Fibroblast of lung (primary cell): Measurements from ENCODE around the gene TNS3. TPM values are rescaled to one million over a fixed set of nuclear protein-coding genes. Genes with fewer than 3 reads are reported as not detected.

Experiments used
- DNase-seq, 2 donors: peaks; one replicate each; pipeline versions ENCODE4 v3.0.0 to v3.0.0-alpha.2; 2010; ENCODE audit warnings: low read depth in 2 of 2
- H2AFZ ChIP-seq: 2 replicates; pipeline ENCODE4 v1.5.1; 2012; ENCODE audit warnings: low read length, control low read depth, inconsistent platforms
- H3K27ac ChIP-seq: 2 replicates; pipeline ENCODE4 v1.5.1; 2011; ENCODE audit warnings: low read length, control low read depth; ENCODE audit not compliant: insufficient read depth
- H3K27me3 ChIP-seq: 2 replicates; pipeline ENCODE4 v1.5.1; 2011; ENCODE audit warnings: mild to moderate bottlenecking, low read length; ENCODE audit not compliant: control insufficient read depth, insufficient read depth
- H3K36me3 ChIP-seq: 2 replicates; pipeline ENCODE4 v1.5.1; 2011; ENCODE audit warnings: low read length; ENCODE audit not compliant: control insufficient read depth, insufficient read depth
- H3K4me1 ChIP-seq: 2 replicates; pipeline ENCODE4 v1.5.1; 2011; ENCODE audit warnings: low read length; ENCODE audit not compliant: control insufficient read depth, insufficient read depth; ENCODE audit errors: extremely low read depth
- H3K4me2 ChIP-seq: 2 replicates; pipeline ENCODE4 v1.5.1; 2011; ENCODE audit warnings: low read length, control low read depth; ENCODE audit not compliant: insufficient read depth; ENCODE audit errors: extremely low read depth
- H3K4me3 ChIP-seq, 4 experiments: fragments of 200-600 bp in 1 of 4; sonication (generic) in 1 of 4; replicated peaks in 1 of 4; 2 replicates each; pipeline ENCODE4 v1.5.1; 2011 to 2016; ENCODE audit warnings: low read length in 4 of 4, low read depth in 3 of 4, mild to moderate bottlenecking in 3 of 4, control low read depth in 2 of 4, inconsistent platforms in 1 of 4, mixed read lengths in 1 of 4; ENCODE audit not compliant: insufficient read depth in 1 of 4; ENCODE audit errors: control extremely low read depth in 1 of 4
- H3K79me2 ChIP-seq: 2 replicates; pipeline ENCODE4 v1.5.1; 2012; ENCODE audit warnings: mild to moderate bottlenecking, low read length, inconsistent platforms; ENCODE audit not compliant: control insufficient read depth, insufficient read depth
- H3K9ac ChIP-seq: 2 replicates; pipeline ENCODE4 v1.5.1; 2011; ENCODE audit warnings: mild to moderate bottlenecking, low read length, control low read depth; ENCODE audit not compliant: insufficient read depth
- H3K9me3 ChIP-seq: 2 replicates; pipeline ENCODE4 v1.5.1; 2012; ENCODE audit warnings: low read depth, low read length; ENCODE audit not compliant: control insufficient read depth, insufficient read depth
- H4K20me1 ChIP-seq: 2 replicates; pipeline ENCODE4 v1.5.1; 2011; ENCODE audit warnings: low read length; ENCODE audit not compliant: control insufficient read depth, insufficient read depth; ENCODE audit errors: extremely low read depth
- EZH2 ChIP-seq: IDR thresholded peaks from 2 replicates; pipeline ENCODE4 v1.5.1; 2012; ENCODE audit warnings: low read length, control low read depth, mild to moderate bottlenecking; ENCODE audit errors: missing control alignments
- polyA plus RNA-seq, 2 donors: library from polyadenylated mRNA; depleted of rRNA in 1 of 2; stranded (reverse) in 1 of 2; unstranded in 1 of 2; fragments of >200 nt; gene quantifications; 2 replicates each; pipeline ENCODE4 v1.2.1, GENCODE V29; 2011 to 2012; ENCODE audit warnings: missing spikeins in 1 of 2
- total RNA-seq: library from RNA; depleted of rRNA; stranded (reverse); fragments of >200 nt; gene quantifications from 2 replicates; pipeline ENCODE4 v1.2.1, GENCODE V29; 2014
- TF ChIP-seq, protein P1 (sequence below), 2 donors: IDR thresholded peaks in 1 of 2; conservative IDR thresholded peaks in 1 of 2; 1 replicate in 1 of 2; 2 replicates in 1 of 2; pipeline ENCODE4 v1.5.1; 2011 to 2012; ENCODE audit warnings: low read length in 2 of 2, control low read depth in 1 of 2, inconsistent platforms in 1 of 2, low read depth in 1 of 2, mild to moderate bottlenecking in 1 of 2

TNS3 gene
- total and polyA plus RNA-seq, 2 donors (not counting 1 experiment from before 2014, with no cell fraction given) = 74.4 to 88.8 TPM

DNA sequence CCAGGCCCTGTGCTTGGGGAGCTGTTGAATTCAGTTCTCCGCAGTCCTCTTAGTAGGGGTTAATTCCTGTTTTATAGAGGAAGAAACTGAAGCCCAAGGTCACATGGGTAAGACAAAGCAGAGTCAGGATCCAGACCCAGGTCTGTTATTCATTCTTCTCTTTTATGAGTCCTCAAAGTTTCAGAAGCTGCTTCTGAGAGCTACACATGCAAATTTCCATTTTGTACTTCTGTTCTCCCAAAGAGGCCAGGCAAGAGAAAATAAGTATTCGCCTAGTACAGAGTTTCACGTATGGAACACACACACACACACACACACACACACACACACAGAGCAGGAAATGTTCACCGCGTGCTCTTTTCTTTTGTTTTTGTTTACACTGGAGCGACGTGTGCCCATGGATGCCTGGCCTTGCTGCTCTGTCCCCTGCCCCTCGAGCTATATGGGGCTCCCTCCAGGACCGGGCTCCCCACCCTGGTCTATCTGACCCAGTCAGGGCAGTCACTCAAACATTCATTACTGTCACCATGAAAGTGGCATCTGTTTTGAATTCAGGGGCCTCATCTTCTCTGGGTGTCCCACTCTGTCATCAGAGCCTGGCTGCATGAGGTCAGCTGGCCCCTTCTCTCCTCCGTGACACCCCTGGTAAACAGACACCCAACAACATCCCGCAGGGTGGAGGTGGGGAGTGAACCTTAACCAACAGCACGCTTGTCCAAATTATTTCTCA is 84.4 kb downstream of the TNS3 start:
- Histone ChIP-seq H3K9ac (no peak overlapping the region), H2AFZ (no peak overlapping the region), H3K4me3 (no peak overlapping the region), H3K36me3 (peaks cover 4% of the 10 kb centered on the region), H3K4me2 (no peak overlapping the region), H3K9me3 (no peaks in the 10 kb centered on the region), H3K27ac (no peak overlapping the region), H3K79me2 (peaks cover 5% of the 10 kb centered on the region), H3K27me3 (no peaks in the 10 kb centered on the region), H4K20me1 (no peaks in the 10 kb centered on the region), H3K4me1 (peaks cover 18% of the 10 kb centered on the region)
- DNase-seq = peak in 1 of 2 donors; percentile 35
- no peak for TF ChIP-seq EZH2
- TF ChIP-seq, protein P1, sequence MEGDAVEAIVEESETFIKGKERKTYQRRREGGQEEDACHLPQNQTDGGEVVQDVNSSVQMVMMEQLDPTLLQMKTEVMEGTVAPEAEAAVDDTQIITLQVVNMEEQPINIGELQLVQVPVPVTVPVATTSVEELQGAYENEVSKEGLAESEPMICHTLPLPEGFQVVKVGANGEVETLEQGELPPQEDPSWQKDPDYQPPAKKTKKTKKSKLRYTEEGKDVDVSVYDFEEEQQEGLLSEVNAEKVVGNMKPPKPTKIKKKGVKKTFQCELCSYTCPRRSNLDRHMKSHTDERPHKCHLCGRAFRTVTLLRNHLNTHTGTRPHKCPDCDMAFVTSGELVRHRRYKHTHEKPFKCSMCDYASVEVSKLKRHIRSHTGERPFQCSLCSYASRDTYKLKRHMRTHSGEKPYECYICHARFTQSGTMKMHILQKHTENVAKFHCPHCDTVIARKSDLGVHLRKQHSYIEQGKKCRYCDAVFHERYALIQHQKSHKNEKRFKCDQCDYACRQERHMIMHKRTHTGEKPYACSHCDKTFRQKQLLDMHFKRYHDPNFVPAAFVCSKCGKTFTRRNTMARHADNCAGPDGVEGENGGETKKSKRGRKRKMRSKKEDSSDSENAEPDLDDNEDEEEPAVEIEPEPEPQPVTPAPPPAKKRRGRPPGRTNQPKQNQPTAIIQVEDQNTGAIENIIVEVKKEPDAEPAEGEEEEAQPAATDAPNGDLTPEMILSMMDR (conservative IDR thresholded peaks at IDR 0.05 in 1 of 2, IDR thresholded peaks at IDR 0.05 in 1 of 2; ENCODE audit: low read depth in 1 of 2, low read length in 2 of 2) = no peak

DNA sequence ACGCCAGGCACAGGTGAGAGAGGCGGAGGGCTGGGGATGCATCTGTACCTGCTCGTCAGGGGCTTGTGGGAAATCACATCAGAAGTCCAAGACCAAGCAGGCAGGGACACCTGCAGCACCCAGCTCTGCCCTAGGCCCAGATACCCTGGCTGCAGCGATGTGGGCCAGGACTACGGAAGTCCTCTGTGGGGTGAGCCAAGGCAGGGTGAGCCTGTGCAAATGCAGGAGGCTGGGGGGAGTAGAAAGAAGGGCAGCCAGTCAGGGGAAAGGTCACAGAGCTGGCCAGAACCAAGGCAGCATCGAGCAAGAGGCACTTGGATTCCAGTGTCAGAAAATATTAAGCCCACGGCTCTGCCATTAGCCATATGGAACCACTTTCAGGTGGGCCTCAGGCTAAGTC is 85.2 kb downstream of the TNS3 start:
- TF ChIP-seq, protein P1 (conservative IDR thresholded peaks at IDR 0.05 in 1 of 2, IDR thresholded peaks at IDR 0.05 in 1 of 2; ENCODE audit: low read depth in 1 of 2, low read length in 2 of 2) = no peak
- no peak for TF ChIP-seq EZH2
- Histone ChIP-seq H3K36me3 (peaks cover 4% of the 10 kb centered on the region), H3K4me3 (no peak overlapping the region), H2AFZ (no peak overlapping the region), H3K27ac (no peak overlapping the region), H3K4me2 (no peak overlapping the region), H3K9ac (no peak overlapping the region), H3K79me2 (peaks cover 6% of the 10 kb centered on the region), H3K9me3 (no peaks in the 10 kb centered on the region), H4K20me1 (no peaks in the 10 kb centered on the region), H3K4me1 (peaks cover 11% of the 10 kb centered on the region), H3K27me3 (no peaks in the 10 kb centered on the region)
- DNase-seq = no peak

DNA sequence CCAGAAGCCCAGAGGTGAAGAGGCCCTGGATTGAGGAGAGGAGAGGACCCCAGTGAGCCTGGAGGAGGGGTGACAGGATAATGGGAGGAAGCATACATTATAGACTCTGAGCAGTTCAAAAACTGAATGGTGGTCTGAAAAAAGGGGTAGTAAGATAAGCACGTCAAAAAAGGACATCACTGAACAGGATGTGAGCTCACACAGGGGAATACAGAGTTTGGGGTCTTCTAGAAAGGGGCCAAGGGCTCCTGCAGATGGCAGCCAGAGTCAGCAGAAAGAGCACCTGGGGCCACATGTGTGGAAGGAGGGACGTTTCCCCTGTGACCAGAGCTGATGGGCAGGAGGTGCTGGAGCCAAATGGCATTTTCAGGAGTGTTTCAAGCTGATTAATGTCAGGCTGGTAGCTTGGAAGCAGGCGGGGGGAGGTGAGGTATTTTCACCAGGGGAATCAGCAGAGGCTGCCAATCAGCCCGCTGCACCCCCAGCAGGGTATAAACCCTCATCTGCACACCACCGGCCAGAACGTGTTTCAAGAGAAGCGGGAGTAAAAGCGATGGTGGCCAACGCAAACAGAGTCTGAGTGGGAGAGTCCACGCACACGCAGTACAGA is 85.8 kb downstream of the TNS3 start:
- Histone ChIP-seq H3K79me2 (peaks cover 8% of the 10 kb centered on the region), H3K4me3 (no peak overlapping the region), H3K36me3 (peaks cover 4% of the 10 kb centered on the region), H3K4me1 (peaks cover 7% of the 10 kb centered on the region), H2AFZ (no peak overlapping the region), H3K27ac (no peak overlapping the region), H3K4me2 (no peak overlapping the region), H3K9me3 (no peaks in the 10 kb centered on the region), H3K27me3 (no peaks in the 10 kb centered on the region), H4K20me1 (no peaks in the 10 kb centered on the region), H3K9ac (no peak overlapping the region)
- no peak for DNase-seq
- TF ChIP-seq EZH2 = no peak
- TF ChIP-seq, protein P1 (conservative IDR thresholded peaks at IDR 0.05 in 1 of 2, IDR thresholded peaks at IDR 0.05 in 1 of 2; ENCODE audit: low read depth in 1 of 2, low read length in 2 of 2) = no peak
